Endothelial cell of umbilical vein (primary cell): ENCODE results near the gene FECH. TPM values are rescaled to one million over a fixed set of nuclear protein-coding genes. Genes with fewer than 3 reads are reported as not detected.

ENCODE experiments used
- BruUV-seq: library from RNA; stranded (reverse); fragments of 400-500 nt; replicated peaks from 2 replicates; lab custom pipeline; 2021; lab: Mats Ljungman, UMichigan
- CTCF ChIA-PET: fragments of 300-600, 350-600 bp; sonication (Branson Sonifier 250); formaldehyde crosslinking; loops from one replicate; lab custom pipeline; 2021; ENCODE audit warnings: antibody characterized with exemption, inconsistent platforms; lab: Charles Lee
- POLR2A ChIA-PET: fragments of 300-600, 350-600 bp; sonication (Branson Sonifier 250); formaldehyde crosslinking; loops from one replicate; lab custom pipeline; 2021; ENCODE audit warnings: antibody characterized with exemption, inconsistent platforms; lab: Charles Lee
- DNase-seq: peaks from one replicate; pipeline ENCODE4 v3.0.0-alpha.2; 2011; ENCODE audit warnings: low read depth, low spot score
- FAIRE-seq: peaks from 2 replicates; lab custom pipeline; 2011; peaks lifted over from hg19 to GRCh38; lab: Jason Lieb, UNC
- H2AFZ ChIP-seq: 2 replicates; pipeline ENCODE4 v1.6.0; 2012; ENCODE audit warnings: low read depth, low read length, control low read depth, inconsistent platforms
- H3K27ac ChIP-seq: 2 replicates; pipeline ENCODE4 v1.5.1; 2011; ENCODE audit warnings: low read depth, mild to moderate bottlenecking, control low read depth, low read length, moderate library complexity; ENCODE audit not compliant: insufficient read depth
- H3K27me3 ChIP-seq, 2 experiments: 2 replicates each; pipeline versions ENCODE4 v1.6.0 to v1.6.1; 2011; ENCODE audit warnings: low read length in 2 of 2, mixed read lengths in 1 of 2; ENCODE audit not compliant: control insufficient read depth in 2 of 2, insufficient read depth in 2 of 2
- H3K36me3 ChIP-seq, 2 experiments: 2 replicates in 1 of 2; 3 replicates in 1 of 2; pipeline ENCODE4 v1.5.1; 2011; ENCODE audit warnings: low read length in 2 of 2, mild to moderate bottlenecking in 1 of 2, moderate library complexity in 1 of 2; ENCODE audit not compliant: control insufficient read depth in 2 of 2, insufficient read depth in 2 of 2; ENCODE audit errors: extremely low read depth in 1 of 2
- H3K4me1 ChIP-seq: 3 replicates; pipeline ENCODE4 v1.5.1; 2011; ENCODE audit warnings: mild to moderate bottlenecking, low read length; ENCODE audit not compliant: control insufficient read depth, insufficient read depth; ENCODE audit errors: extremely low read depth
- H3K4me2 ChIP-seq: 2 replicates; pipeline ENCODE4 v1.6.1; 2011; ENCODE audit warnings: low read length, control low read depth, mixed read lengths; ENCODE audit not compliant: insufficient read depth
- H3K4me3 ChIP-seq, 3 experiments: fragments of 200-600 bp in 1 of 3; sonication (generic), shearing (Covaris generic) in 1 of 3; replicated peaks in 1 of 3; 2 replicates each; pipeline ENCODE4 v1.5.1; 2011 to 2016; ENCODE audit warnings: control low read depth in 3 of 3, low read length in 3 of 3, mild to moderate bottlenecking in 2 of 3, inconsistent platforms in 1 of 3, low read depth in 1 of 3, moderate library complexity in 1 of 3; ENCODE audit not compliant: insufficient read depth in 1 of 3
- H3K79me2 ChIP-seq: 2 replicates; pipeline ENCODE4 v1.6.0; 2012; ENCODE audit warnings: low read length, inconsistent platforms; ENCODE audit not compliant: control insufficient read depth, insufficient read depth
- H3K9ac ChIP-seq: replicated peaks from 2 replicates; pipeline ENCODE3; 2011; ENCODE audit warnings: low read length, control low read depth; ENCODE audit not compliant: insufficient read depth; ENCODE audit errors: extremely low read depth
- H3K9me1 ChIP-seq: replicated peaks from 3 replicates; pipeline ENCODE4 v1.6.0; 2011; ENCODE audit warnings: mild to moderate bottlenecking, low read length; ENCODE audit not compliant: control insufficient read depth, insufficient read depth; ENCODE audit errors: extremely low read depth
- H3K9me3 ChIP-seq: replicated peaks from 2 replicates; pipeline ENCODE4 v1.5.1; 2012; ENCODE audit warnings: low read length, inconsistent platforms; ENCODE audit not compliant: control insufficient read depth, insufficient read depth
- H4K20me1 ChIP-seq: replicated peaks from 2 replicates; pipeline ENCODE3; 2011; ENCODE audit warnings: mild to moderate bottlenecking, low read length; ENCODE audit not compliant: control insufficient read depth, insufficient read depth; ENCODE audit errors: extremely low read depth
- EZH2 ChIP-seq: IDR thresholded peaks from 2 replicates; pipeline ENCODE4 v1.6.1; 2012; ENCODE audit warnings: borderline replicate concordance, low read depth, mild to moderate bottlenecking, moderate library complexity, low read length, inconsistent platforms; ENCODE audit not compliant: severe bottlenecking
- FOS ChIP-seq: IDR thresholded peaks from 2 replicates; pipeline ENCODE4 v1.6.1; 2011; ENCODE audit warnings: mild to moderate bottlenecking, low read length, moderate library complexity, borderline replicate concordance; ENCODE audit not compliant: insufficient read depth
- GATA2 ChIP-seq: IDR thresholded peaks from 2 replicates; pipeline ENCODE4 v1.7.0; 2011; ENCODE audit warnings: low read depth, mild to moderate bottlenecking, moderate library complexity, mixed read lengths, low read length; ENCODE audit not compliant: insufficient read length, insufficient read depth
- JUN ChIP-seq: IDR thresholded peaks from 2 replicates; pipeline ENCODE4 v1.6.1; 2011; ENCODE audit warnings: borderline replicate concordance, low read depth; ENCODE audit not compliant: insufficient read length, insufficient read depth
- MYC ChIP-seq: IDR thresholded peaks from one replicate; pipeline ENCODE4 v1.6.1; 2011; ENCODE audit warnings: mild to moderate bottlenecking, low read depth, low read length
- POLR2A ChIP-seq: IDR thresholded peaks from 2 replicates; pipeline ENCODE4 v1.6.1; 2012; ENCODE audit warnings: low read depth, mild to moderate bottlenecking, control low read depth, low read length
- POLR2AphosphoS5 ChIP-seq: IDR thresholded peaks from 2 replicates; pipeline ENCODE4 v1.6.1; 2012; ENCODE audit warnings: low read depth, mild to moderate bottlenecking, control low read depth, low read length, moderate library complexity; ENCODE audit not compliant: insufficient read depth
- dilution Hi-C: fragments of 300-500 bp; cut with MboI; formaldehyde crosslinking; loops from one replicate; pipeline ENCODE4 v1.15.0; 2019; ENCODE audit warnings: low sequenced_read_pairs; ENCODE audit not compliant: extremely low pct_ligation_motif_present
- intact Hi-C: fragments of 100-400 bp; cut with micrococcal nuclease; formaldehyde crosslinking; loops from one replicate; pipeline ENCODE4 v1.10.0; 2022
- polyA plus RNA-seq, 4 experiments: library from polyadenylated mRNA; depleted of rRNA in 3 of 4; stranded (reverse) in 3 of 4; unstranded in 1 of 4; fragments of >200 nt; gene quantifications; 2 replicates each; pipeline versions ENCODE4 v1.2.1 to v1.2.3, GENCODE V29; 2011 to 2012; ENCODE audit warnings: missing spikeins in 1 of 4
- total RNA-seq: library from RNA; stranded (reverse); gene quantifications from 2 replicates; pipeline ENCODE4 v1.2.3, GENCODE V29; 2021
- TF ChIP-seq, protein P1 (sequence below), 2 donors: IDR thresholded peaks; 1 replicate in 1 of 2; 2 replicates in 1 of 2; pipeline ENCODE4 v1.5.1; 2011; ENCODE audit warnings: low read length in 2 of 2, mild to moderate bottlenecking in 2 of 2, moderate library complexity in 2 of 2, control low read depth in 1 of 2, inconsistent platforms in 1 of 2, low read depth in 1 of 2; ENCODE audit not compliant: insufficient read depth in 1 of 2; ENCODE audit errors: extremely low read depth in 1 of 2
- TF ChIP-seq, protein P2 (sequence below): IDR thresholded peaks from 2 replicates; pipeline ENCODE4 v1.6.1; 2011; ENCODE audit not compliant: insufficient read depth, insufficient read length

Gene FECH
- total and polyA plus RNA-seq, 2 donors (not counting 3 experiments of a cell fraction or from before 2014, with no cell fraction given): 25.3 to 27.9 TPM

DNA sequence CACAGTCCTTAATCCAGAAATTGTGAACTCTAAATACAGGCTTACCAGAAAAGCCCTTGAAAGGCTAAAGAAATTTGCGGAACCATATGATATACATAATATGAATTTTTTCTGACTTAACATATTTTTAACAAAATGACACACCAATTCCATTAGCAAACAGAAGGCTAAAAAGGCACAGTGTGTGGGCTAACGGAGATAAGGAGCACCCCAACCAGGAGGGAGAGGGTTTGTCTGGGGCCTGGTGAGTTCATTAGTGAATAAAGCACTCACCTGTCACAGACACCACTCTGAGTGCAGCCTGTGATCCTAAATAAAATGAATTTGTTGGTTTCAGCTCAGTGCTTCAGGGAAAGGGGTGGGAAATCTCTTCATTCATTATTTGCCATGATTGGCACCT is 2.7 kb upstream of the FECH start:
- ChIA-PET POLR2A (no interaction called here), CTCF (no interaction called here)
- no peaks in the 10 kb centered on the region for H3K27me3 ChIP-seq
- H3K9ac ChIP-seq: no peak overlapping the region
- H3K9me3 ChIP-seq: no peaks in the 10 kb centered on the region
- no peak overlapping the region for H3K27ac ChIP-seq
- H4K20me1 ChIP-seq: no peaks in the 10 kb centered on the region
- no peaks in the 10 kb centered on the region for H3K36me3 ChIP-seq
- no peak overlapping the region for H3K4me3 ChIP-seq
- BruUV-seq: no TSS peak
- H3K9me1 ChIP-seq: no peaks in the 10 kb centered on the region
- no peak overlapping the region for H2AFZ ChIP-seq
- H3K4me1 ChIP-seq: peaks cover 11% of the 10 kb centered on the region
- H3K4me2 ChIP-seq: no peak overlapping the region
- dilution Hi-C loops: no loop called here
- no peaks in the 10 kb centered on the region for H3K79me2 ChIP-seq
- FAIRE-seq (no peak), DNase-seq (no peak)
- intact Hi-C loops: no loop called here
- TF ChIP-seq, protein P1, sequence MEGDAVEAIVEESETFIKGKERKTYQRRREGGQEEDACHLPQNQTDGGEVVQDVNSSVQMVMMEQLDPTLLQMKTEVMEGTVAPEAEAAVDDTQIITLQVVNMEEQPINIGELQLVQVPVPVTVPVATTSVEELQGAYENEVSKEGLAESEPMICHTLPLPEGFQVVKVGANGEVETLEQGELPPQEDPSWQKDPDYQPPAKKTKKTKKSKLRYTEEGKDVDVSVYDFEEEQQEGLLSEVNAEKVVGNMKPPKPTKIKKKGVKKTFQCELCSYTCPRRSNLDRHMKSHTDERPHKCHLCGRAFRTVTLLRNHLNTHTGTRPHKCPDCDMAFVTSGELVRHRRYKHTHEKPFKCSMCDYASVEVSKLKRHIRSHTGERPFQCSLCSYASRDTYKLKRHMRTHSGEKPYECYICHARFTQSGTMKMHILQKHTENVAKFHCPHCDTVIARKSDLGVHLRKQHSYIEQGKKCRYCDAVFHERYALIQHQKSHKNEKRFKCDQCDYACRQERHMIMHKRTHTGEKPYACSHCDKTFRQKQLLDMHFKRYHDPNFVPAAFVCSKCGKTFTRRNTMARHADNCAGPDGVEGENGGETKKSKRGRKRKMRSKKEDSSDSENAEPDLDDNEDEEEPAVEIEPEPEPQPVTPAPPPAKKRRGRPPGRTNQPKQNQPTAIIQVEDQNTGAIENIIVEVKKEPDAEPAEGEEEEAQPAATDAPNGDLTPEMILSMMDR (IDR thresholded peaks at IDR 0.05; ENCODE audit: extremely low read depth in 1 of 2, insufficient read depth in 1 of 2, low read depth in 1 of 2, low read length in 2 of 2): no peak
- TF ChIP-seq MYC (no peak), GATA2 (no peak), EZH2 (no peak), JUN (no peak), FOS (no peak), POLR2AphosphoS5 (no peak), POLR2A (no peak)
- TF ChIP-seq, protein P2, sequence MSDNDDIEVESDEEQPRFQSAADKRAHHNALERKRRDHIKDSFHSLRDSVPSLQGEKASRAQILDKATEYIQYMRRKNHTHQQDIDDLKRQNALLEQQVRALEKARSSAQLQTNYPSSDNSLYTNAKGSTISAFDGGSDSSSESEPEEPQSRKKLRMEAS: no peak
